Neural cell (in vitro differentiated cells): ENCODE results near the gene TNFSF9.

Experiments used
- CTCF ChIP-seq: fragments of 450-650 bp; IDR thresholded peaks from 2 replicates; pipeline ENCODE4 v1.5.1; 2014; ENCODE audit warnings: antibody characterized with exemption, mild to moderate bottlenecking, moderate library complexity; ENCODE audit not compliant: poor library complexity, severe bottlenecking
- EP300 ChIP-seq: fragments of 450-650 bp; conservative IDR thresholded peaks from 2 replicates; pipeline ENCODE4 v1.6.1; 2014; ENCODE audit warnings: antibody characterized with exemption, mild to moderate bottlenecking, moderate library complexity; ENCODE audit not compliant: poor library complexity, severe bottlenecking
- MXI1 ChIP-seq: fragments of 450-650 bp; conservative IDR thresholded peaks from 2 replicates; pipeline ENCODE4 v1.6.1; 2014; ENCODE audit warnings: antibody characterized with exemption, mild to moderate bottlenecking; ENCODE audit not compliant: poor library complexity, severe bottlenecking
- POLR2AphosphoS5 ChIP-seq: IDR thresholded peaks from 2 replicates; pipeline ENCODE4 v1.6.1; 2012
- RAD21 ChIP-seq: fragments of 450-650 bp; conservative IDR thresholded peaks from 2 replicates; pipeline ENCODE4 v1.6.1; 2014; ENCODE audit warnings: antibody characterized with exemption, mild to moderate bottlenecking, moderate library complexity
- REST ChIP-seq: IDR thresholded peaks from 2 replicates; pipeline ENCODE4 v1.6.1; 2012; ENCODE audit warnings: borderline replicate concordance
- SMC3 ChIP-seq: fragments of 450-650 bp; conservative IDR thresholded peaks from 2 replicates; pipeline ENCODE4 v1.6.1; 2014; ENCODE audit warnings: antibody characterized with exemption, mild to moderate bottlenecking, moderate library complexity; ENCODE audit not compliant: poor library complexity
- TAF1 ChIP-seq: IDR thresholded peaks from 2 replicates; pipeline ENCODE4 v1.6.1; 2012; ENCODE audit warnings: low read depth

GRCh38 chr19:6573350-6573749 is 42.5 kb downstream of the TNFSF9 start:
- no peak for TF ChIP-seq EP300
- no peak for TF ChIP-seq CTCF
- TF ChIP-seq POLR2AphosphoS5: no peak
- TF ChIP-seq REST: no peak
- no peak for TF ChIP-seq SMC3
- TF ChIP-seq MXI1: no peak
- no peak for TF ChIP-seq RAD21
- TF ChIP-seq TAF1: no peak
